IPS-18a (cell line): ENCODE data around the gene ULBP1.
"Not testable (repeated sequence)": the region's sequence is repeated elsewhere in the genome, so short reads cannot be mapped to it uniquely, and the experiment has no call there.

Experiments
- H3K27ac ChIP-seq: one replicate; pipeline ENCODE4 v1.5.1; 2013; ENCODE audit warnings: low read length
- H3K27me3 ChIP-seq: one replicate; pipeline ENCODE4 v1.6.1; 2013; ENCODE audit warnings: mild to moderate bottlenecking, low read length; ENCODE audit not compliant: control insufficient read depth, insufficient read depth
- H3K36me3 ChIP-seq: one replicate; pipeline ENCODE4 v1.6.1; 2013; ENCODE audit warnings: low read depth, low read length; ENCODE audit not compliant: control insufficient read depth
- H3K4me1 ChIP-seq: one replicate; pipeline ENCODE4 v1.6.1; 2013; ENCODE audit warnings: low read depth, low read length; ENCODE audit not compliant: control insufficient read depth
- H3K4me3 ChIP-seq: one replicate; pipeline ENCODE4 v1.5.1; 2013; ENCODE audit warnings: low read length
- H3K9ac ChIP-seq: one replicate; pipeline ENCODE4 v1.6.1; 2013; ENCODE audit warnings: mild to moderate bottlenecking, low read length, moderate library complexity
- H3K9me3 ChIP-seq: one replicate; pipeline ENCODE4 v1.6.1; 2013; ENCODE audit warnings: low read depth, low read length; ENCODE audit not compliant: control insufficient read depth

Gene ULBP1

GRCh38 chr6:150016324-150017185 lies 52.8 kb downstream of the ULBP1 start:
- Histone ChIP-seq H3K4me3 (no peak overlapping the region), H3K27ac (no peak overlapping the region), H3K9ac (no peak overlapping the region), H3K9me3 (no peaks in the 10 kb centered on the region), H3K27me3 (peaks cover 75% of the 10 kb centered on the region), H3K4me1 (no peaks in the 10 kb centered on the region), H3K36me3 (no peaks in the 10 kb centered on the region)

- H3K9me3 ChIP-seq = not testable (repeated sequence)
- H3K27me3 ChIP-seq = peaks cover 69% of the 10 kb centered on the region
Observed at GRCh38 chr6:150017186-150017521, 53.4 kb downstream of the ULBP1 start.

DNA sequence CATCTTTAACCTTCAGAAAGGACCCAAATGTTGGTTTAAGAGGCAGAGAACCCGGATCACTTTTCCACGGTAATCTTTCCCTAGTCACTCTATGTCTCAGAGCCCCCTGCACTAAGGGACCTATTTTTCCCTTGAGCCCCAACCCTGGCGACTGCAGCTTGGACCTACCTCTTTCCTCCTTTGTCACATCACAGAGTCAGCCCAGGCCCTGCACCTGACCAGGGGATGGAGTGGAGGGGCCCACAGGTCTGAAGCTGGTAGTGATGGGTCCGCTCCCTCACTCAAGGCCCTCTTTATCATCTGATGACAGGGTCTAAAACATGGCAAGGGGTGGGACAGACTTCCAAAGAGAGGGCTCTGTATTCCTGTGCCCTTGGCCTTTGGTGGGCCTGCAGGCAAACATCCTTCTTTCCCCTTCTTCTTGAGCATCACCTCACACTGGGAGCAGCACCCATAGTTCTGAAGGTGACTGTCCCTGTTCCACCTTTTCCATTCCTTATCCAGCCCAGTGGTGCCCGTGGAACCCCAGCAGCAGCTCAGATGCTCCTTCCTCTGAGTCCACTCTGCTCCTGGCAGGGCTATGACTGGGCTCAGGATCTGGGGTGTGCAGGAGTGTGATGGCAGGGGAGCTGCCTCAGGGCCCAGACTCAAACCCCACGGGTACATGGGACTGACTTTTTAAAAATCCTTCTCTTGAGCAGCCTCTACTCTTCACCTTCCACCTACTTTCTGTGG lies 55.3 kb downstream of the ULBP1 start:
- Histone ChIP-seq H3K27me3 (peaks cover 50% of the 10 kb centered on the region), H3K4me1 (no peaks in the 10 kb centered on the region), H3K4me3 (no peak overlapping the region), H3K9me3 (no peaks in the 10 kb centered on the region), H3K36me3 (no peaks in the 10 kb centered on the region), H3K27ac (no peak overlapping the region), H3K9ac (no peak overlapping the region)

More at GRCh38 chr6:150017186-150017521, 53.4 kb downstream of the ULBP1 start:
- not testable (repeated sequence) for H3K4me3 ChIP-seq, H3K9ac ChIP-seq, H3K4me1 ChIP-seq, H3K27ac ChIP-seq, H3K36me3 ChIP-seq

DNA sequence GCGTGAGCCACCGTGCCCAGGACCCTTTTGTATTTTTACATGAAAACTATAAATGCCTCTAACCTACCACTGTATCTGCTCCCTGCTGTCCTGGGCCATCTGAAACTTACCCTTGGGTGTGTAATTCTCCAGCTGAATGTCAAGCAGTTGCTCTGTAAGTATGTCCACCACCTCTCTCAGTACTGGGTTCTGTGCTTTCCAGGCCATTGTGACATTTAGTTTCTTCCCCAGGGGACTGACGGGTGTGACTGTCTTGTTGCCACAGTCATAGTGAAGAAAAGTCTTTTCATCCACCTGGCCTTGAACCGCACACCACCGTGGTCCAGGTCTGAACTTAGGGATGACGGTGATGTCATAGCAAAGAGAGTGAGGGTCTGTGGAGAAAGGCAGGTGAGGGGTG lies 58.1 kb downstream of the ULBP1 start:
- not testable (repeated sequence) for H3K36me3 ChIP-seq, H3K4me1 ChIP-seq, H3K9me3 ChIP-seq, H3K9ac ChIP-seq, H3K27ac ChIP-seq, H3K4me3 ChIP-seq
- peaks cover 22% of the 10 kb centered on the region for H3K27me3 ChIP-seq
